HG03280 (cell line): ENCODE data around the gene SLC1A7.

Source experiments
- ATAC-seq: cut with Tn5 transposase; IDR thresholded peaks from one replicate; pipeline ENCODE4 v1.9.1; 2021; ENCODE audit warnings: mild to moderate bottlenecking, moderate library complexity; ENCODE audit not compliant: unreplicated experiment

The SLC1A7 gene

GRCh38 chr1:53076721-53077598 lies 65.5 kb downstream of the SLC1A7 start:
- no peak for ATAC-seq

DNA sequence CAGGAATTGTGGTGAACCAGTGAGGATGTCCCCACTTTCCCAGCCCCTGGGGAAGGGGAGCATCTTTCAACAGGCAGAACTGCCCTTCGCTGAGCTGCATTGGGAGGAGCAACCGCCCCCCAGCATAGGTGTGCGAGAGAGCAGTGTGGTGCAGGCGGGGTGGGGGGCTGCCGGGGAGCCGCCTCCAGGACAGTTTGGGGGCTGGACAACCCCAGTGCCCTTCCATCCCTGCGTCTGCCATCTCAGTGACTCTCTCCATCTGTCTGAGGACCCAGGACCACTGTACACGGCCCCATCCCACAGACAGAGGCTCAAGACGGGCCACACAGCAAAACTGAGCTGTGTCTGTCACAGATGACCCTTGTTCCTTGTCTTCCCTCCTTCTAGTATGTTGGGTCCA lies 66.3 kb downstream of the SLC1A7 start:
- ATAC-seq = no peak

DNA sequence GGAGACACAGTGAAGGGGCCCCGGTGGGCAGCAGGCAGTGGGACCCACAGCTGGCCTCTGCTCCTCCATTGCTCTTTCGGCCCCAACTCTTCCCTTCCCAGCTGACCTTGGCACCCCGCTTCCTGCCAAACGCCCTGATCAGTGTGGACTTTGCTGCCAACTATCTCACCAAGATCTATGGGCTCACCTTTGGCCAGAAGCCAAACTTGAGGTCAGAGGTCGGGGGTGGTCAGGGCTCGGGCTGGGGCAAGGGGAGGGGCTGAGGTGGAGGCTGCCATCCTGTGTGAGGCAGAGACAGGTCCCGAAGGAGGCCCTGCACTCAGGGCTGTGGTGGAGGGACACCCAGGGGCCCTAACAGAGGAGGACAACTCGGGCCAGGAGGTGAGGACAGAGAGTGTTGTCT lies 66.7 kb downstream of the SLC1A7 start:
- ATAC-seq = no peak

GRCh38 chr1:53075206-53075605 lies 67.2 kb downstream of the SLC1A7 start:
- ATAC-seq = no peak

GRCh38 chr1:53074313-53075154 lies 67.9 kb downstream of the SLC1A7 start:
- no peak for ATAC-seq

- ATAC-seq = no peak
Observed at GRCh38 chr1:53073868-53074311, 68.5 kb downstream of the SLC1A7 start.

DNA sequence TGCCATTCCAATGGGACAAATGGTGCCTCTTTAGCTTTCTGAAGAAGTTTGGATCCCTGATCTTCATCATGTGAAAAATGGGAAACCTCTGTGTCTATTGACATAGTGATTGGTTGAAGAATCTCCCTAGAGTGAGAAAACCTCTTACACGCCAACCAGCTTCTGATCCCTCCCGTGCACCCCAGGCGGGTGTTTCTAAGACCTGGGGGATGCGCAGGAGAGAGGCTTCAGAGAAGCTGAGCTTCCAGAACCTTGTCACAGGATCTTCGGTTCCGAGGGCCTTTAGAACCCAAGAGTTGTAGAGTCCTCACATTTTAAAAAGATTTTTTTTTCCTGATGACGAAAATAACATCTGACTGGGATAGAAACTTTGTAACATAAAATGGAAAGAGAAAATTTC lies 69.2 kb downstream of the SLC1A7 start:
- ATAC-seq = no peak

DNA sequence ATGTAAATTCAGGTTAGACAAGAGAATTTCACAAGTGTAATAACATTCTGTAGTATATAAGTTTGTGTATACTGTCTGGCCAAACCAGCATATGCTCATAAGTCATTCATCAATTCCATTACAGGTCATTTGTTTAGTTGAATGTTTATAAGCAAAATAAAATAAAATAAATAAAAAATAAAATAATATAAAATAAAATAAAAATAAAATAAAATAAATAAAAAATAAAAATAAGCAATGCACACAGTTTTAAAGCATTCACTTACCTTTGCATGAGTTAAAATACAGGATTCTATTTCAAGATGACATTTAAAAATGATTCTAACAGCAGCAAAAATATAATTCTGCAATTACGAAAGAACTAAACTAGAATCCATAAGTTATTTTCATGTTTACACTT lies 70.5 kb downstream of the SLC1A7 start:
- no peak for ATAC-seq

GRCh38 chr1:53071167-53071865 lies 71.1 kb downstream of the SLC1A7 start:
- no peak for ATAC-seq

GRCh38 chr1:53070621-53071020 lies 71.8 kb downstream of the SLC1A7 start:
- ATAC-seq = no peak

GRCh38 chr1:53069663-53070327 lies 72.6 kb downstream of the SLC1A7 start:
- ATAC-seq = no peak

DNA sequence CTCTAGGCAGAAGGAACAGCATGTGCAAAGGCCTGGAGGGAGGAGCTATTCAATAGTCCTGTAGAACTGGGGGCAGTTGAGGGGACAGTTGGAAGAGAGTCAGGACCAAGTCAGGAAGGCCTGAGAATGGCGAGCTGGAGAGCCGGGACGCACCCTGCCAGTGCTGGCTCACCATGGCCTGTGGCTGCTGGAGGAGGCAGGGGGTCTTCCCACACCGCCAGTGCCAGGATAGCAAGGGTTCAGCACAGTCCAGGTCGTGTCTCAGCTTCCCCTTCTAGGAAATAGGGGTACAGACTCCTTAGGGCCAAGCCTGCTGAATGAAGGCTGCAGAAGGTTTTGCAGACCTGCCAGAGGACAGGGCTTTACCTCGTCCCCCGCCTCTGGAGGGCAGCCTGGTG lies 73.2 kb downstream of the SLC1A7 start:
- no peak for ATAC-seq

DNA sequence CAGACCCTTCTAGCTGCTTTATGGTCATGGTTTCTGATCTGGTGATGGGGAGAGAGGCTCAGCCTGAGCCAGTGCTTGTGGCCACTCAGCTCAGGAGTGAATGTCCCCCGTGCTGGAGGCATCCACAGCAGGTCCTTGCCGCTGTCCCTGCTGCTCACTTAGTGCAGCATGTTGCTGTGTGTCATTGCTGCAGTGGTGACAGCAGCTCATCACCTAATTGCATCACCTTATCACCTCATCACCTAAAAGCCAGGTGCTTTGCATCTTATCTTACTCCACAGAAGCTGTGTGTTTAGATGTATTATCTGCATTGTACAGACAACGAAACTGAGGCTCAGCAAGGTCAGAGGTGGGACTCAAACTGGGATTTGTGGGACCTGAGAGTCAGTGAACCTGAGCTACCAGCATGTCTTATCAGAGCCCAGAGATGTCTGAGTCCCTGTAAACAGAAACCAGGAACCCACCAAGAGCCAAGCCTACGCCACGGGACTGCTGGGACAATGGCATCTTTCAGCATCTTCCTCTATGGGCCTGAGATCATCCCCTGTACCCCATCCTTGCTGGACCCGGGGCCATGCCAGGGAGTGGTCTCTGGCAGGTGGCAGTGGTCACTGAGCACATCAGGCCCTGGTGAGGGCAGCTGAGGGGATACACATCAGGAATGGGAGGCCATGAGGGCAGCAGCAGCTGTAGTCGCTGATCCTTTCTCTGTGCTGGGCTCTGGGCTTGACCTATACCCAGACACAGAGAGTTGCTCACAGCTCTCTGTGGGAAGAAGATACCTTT lies 73.9 kb downstream of the SLC1A7 start:
- ATAC-seq = no peak

- no peak for ATAC-seq
Observed at GRCh38 chr1:53067886-53068285, 74.6 kb downstream of the SLC1A7 start.

DNA sequence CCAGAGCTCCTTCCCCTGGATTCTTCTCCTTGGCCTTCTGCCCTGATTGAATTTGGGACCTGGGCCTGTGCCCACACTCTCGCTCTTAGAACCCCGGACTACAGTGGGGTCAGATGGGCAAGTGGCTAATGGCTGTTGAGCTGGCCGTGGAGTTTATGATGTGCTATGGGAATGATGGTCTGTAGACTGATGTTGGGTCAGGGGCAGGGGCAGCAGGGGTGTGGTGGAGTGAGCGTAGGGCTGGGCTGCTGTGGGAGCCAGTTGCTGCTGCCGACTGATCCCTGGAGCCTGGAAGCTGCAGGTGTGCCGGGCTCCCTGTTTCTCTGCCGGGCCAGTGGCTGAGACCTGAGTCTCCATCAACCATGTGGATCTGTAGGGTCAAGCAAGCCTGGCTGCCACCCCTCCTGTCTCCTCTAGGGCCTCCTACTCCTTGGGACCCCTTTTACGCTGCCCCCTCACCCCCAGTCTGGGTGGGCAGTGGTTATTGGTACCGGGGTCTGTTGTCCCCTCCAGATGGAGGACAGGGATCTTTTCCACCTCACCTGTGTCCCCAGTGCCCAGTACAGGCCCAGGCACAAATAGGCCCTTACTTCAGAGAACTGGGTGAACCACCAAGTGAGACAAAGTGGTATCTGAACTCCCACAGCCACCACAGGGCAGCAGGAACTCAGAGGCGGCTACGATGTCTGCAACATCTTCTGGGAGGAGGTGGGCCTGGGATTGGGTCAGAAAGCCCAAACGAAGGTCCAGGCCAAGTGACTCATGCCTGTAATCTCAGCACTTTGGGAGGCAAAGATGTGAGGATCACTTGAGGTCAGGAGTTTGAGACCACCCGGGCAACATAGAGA lies 75.3 kb downstream of the SLC1A7 start:
- no peak for ATAC-seq

GRCh38 chr1:53066488-53066887 lies 76.0 kb downstream of the SLC1A7 start:
- no peak for ATAC-seq

DNA sequence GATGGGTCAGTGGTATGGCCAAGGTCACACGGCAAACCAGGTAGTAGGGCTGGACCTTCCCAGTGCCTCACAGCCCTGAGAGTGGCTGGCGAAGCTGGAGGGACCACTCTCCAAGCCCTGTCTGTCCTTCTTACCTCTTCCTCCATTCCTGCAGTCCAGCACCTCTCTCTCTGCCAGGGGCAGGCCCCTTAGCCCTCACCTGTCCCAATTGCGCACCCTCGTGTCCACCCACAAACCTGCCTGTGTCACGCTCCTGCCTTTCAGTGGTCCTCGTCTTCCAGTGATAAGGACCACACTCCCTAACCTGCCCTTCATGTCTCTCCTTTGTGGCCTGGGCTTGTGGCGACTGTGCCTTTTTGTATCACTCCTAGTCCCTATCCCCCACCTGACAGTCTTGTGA lies 77.0 kb downstream of the SLC1A7 start:
- no peak for ATAC-seq

DNA sequence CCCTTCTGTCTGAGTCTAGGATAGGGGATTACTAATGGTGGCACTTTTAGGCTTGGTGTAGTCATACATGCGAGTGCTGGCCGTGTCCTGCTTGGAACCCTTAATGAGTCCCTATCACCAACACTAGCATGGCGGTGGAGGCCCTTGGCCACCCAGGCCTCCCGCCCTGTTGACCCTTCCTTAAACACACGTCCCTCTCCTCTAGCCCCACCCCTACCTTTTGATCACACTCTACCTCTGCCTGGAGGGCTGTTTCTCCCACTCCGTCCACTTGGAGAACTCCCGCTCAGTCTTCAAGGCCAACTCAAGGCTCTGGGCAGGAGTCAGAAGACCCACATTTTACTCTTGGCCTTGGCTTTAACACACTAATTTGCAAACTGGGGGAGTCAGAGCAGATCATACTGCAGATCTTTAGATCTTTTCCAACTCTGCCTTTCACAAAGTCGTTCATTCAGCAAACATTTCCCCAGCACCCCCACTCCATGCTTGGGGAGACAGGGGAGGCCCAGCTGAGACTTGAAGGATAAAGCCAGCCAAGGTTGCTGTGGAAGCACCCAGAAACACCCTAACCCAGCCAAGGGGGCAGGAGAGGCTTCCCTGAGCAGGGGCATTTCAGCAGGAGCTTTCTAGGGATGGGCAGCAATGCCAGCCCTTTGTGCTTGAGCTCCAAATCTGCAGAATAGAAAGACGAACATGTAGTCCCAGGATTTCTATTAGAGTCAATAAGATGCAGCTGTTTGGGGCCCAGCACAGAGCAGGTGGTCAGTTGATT lies 78.5 kb downstream of the SLC1A7 start:
- no peak for ATAC-seq
